HL-60 (cell line): Measurements from ENCODE around the gene CENPP.

Experiments used
- CTCF ChIP-seq: IDR thresholded peaks from one replicate; pipeline ENCODE4 v1.5.1; 2011; ENCODE audit warnings: low read length, control low read depth, inconsistent platforms; ENCODE audit not compliant: insufficient read depth
- GABPA ChIP-seq: IDR thresholded peaks from 2 replicates; pipeline ENCODE4 v1.6.1; 2012; ENCODE audit warnings: low read depth

GRCh38 chr9:92627651-92628050 lies 301.9 kb downstream of the CENPP start:
- TF ChIP-seq CTCF (no peak), GABPA (no peak)
